KBM-7 (cell line): ENCODE results near the gene KATNAL1.
"Not testable (repeated sequence)": the region's sequence is repeated elsewhere in the genome, so short reads cannot be mapped to it uniquely, and the experiment has no call there.

Experiments
- DNase-seq: peaks from one replicate; pipeline ENCODE4 v3.0.0-alpha.2; 2015
- in situ Hi-C: fragments of 300-500 bp; cut with MboI; formaldehyde crosslinking; loops from 2 replicates; pipeline ENCODE4 v1.14.3; 2020; ENCODE audit warnings: low sequenced_read_pairs, low pct_unique_long_range_greater_than_20kb, mixed read lengths

KATNAL1 gene

GRCh38 chr13:30303269-30303668 is 4.1 kb downstream of the KATNAL1 start:
- no peak for DNase-seq
- in situ Hi-C loops: no loop called here

GRCh38 chr13:30301827-30302226 is 5.5 kb downstream of the KATNAL1 start:
- in situ Hi-C loops: no loop called here
- DNase-seq: no peak

- in situ Hi-C loops: no loop called here
- no peak for DNase-seq
Observed at GRCh38 chr13:30300596-30300995, 6.8 kb downstream of the KATNAL1 start.

GRCh38 chr13:30299786-30300185 is 7.6 kb downstream of the KATNAL1 start:
- in situ Hi-C loops: no loop called here
- no peak for DNase-seq

GRCh38 chr13:30295116-30295515 is 12.2 kb downstream of the KATNAL1 start:
- DNase-seq: no peak
- in situ Hi-C loops: no loop called here

GRCh38 chr13:30294004-30294403 is 13.3 kb downstream of the KATNAL1 start:
- in situ Hi-C loops: no loop called here
- DNase-seq: no peak

GRCh38 chr13:30292325-30292724 is 15.0 kb downstream of the KATNAL1 start:
- DNase-seq: no peak
- in situ Hi-C loops: no loop called here

- no peak for DNase-seq
- in situ Hi-C loops: no loop called here
Observed at GRCh38 chr13:30290812-30291436, 16.4 kb downstream of the KATNAL1 start.

GRCh38 chr13:30289533-30289932 is 17.8 kb downstream of the KATNAL1 start:
- in situ Hi-C loops: no loop called here
- DNase-seq: no peak

- in situ Hi-C loops, DNase-seq: not testable (repeated sequence)
Observed at GRCh38 chr13:30286059-30286458, 21.3 kb downstream of the KATNAL1 start.

GRCh38 chr13:30276178-30276577 is 31.2 kb downstream of the KATNAL1 start:
- DNase-seq: peak; percentile 19
- in situ Hi-C loops: no loop called here

- DNase-seq: no peak
- in situ Hi-C loops: no loop called here
Observed at GRCh38 chr13:30274083-30274482, 33.3 kb downstream of the KATNAL1 start.

GRCh38 chr13:30270035-30270434 is 37.3 kb downstream of the KATNAL1 start:
- in situ Hi-C loops, DNase-seq: not testable (repeated sequence)

- DNase-seq: no peak
- in situ Hi-C loops: no loop called here
Observed at GRCh38 chr13:30268673-30269072, 38.7 kb downstream of the KATNAL1 start.

GRCh38 chr13:30266756-30267155 is 40.6 kb downstream of the KATNAL1 start:
- DNase-seq: no peak
- in situ Hi-C loops: no loop called here

GRCh38 chr13:30259149-30259733 is 48.1 kb downstream of the KATNAL1 start:
- DNase-seq, in situ Hi-C loops: not testable (repeated sequence)

GRCh38 chr13:30257468-30258099 is 49.8 kb downstream of the KATNAL1 start:
- in situ Hi-C loops: no loop called here

GRCh38 chr13:30256713-30257467 is 50.5 kb downstream of the KATNAL1 start:
- in situ Hi-C loops: no loop called here
- no peak for DNase-seq

More at GRCh38 chr13:30257468-30258099, 49.8 kb downstream of the KATNAL1 start:
- DNase-seq: no peak

- in situ Hi-C loops: no loop called here
- no peak for DNase-seq
Observed at GRCh38 chr13:30255696-30256095, 51.7 kb downstream of the KATNAL1 start.

- no peak for DNase-seq
- in situ Hi-C loops: no loop called here
Observed at GRCh38 chr13:30253830-30254229, 53.5 kb downstream of the KATNAL1 start.
